Astrocyte of the cerebellum (primary cell): Measurements from ENCODE around the gene HLCS.

Source experiments
- DNase-seq: peaks from one replicate; pipeline ENCODE4 v3.0.0-alpha.2; 2011; ENCODE audit warnings: low read depth
- H3K4me3 ChIP-seq: 2 replicates; pipeline ENCODE4 v1.5.1; 2011; ENCODE audit warnings: mild to moderate bottlenecking, low read depth, low read length, moderate library complexity
- CTCF ChIP-seq: IDR thresholded peaks from 2 replicates; pipeline ENCODE4 v1.5.1; 2012; ENCODE audit warnings: low read length, low read depth, moderate library complexity, mild to moderate bottlenecking; ENCODE audit errors: missing control alignments
- in situ Hi-C: cut with HindIII; loops from 2 replicates; pipeline ENCODE4 v1.10.0; 2017; ENCODE audit warnings: low sequenced_read_pairs

Gene HLCS

GRCh38 chr21:36735201-36735515, 231.3 kb downstream of the HLCS start:
- in situ Hi-C loops, result no loop called here
- H3K4me3 ChIP-seq, result no peak overlapping the region
- no peak for DNase-seq
- TF ChIP-seq CTCF, result no peak

- no peak for DNase-seq
- TF ChIP-seq CTCF, result no peak
- H3K4me3 ChIP-seq, result no peak overlapping the region
- in situ Hi-C loops, result no loop called here
These were observed 231.9 kb downstream of the HLCS start for GRCh38 chr21:36734367-36735200.

GRCh38 chr21:36733857-36734256, 232.6 kb downstream of the HLCS start:
- in situ Hi-C loops, result no loop called here
- TF ChIP-seq CTCF, result no peak

GRCh38 chr21:36732761-36733160, 233.7 kb downstream of the HLCS start:
- DNase-seq, result no peak
- H3K4me3 ChIP-seq, result no peak overlapping the region
- no peak for TF ChIP-seq CTCF
- in situ Hi-C loops, result no loop called here

More at GRCh38 chr21:36733857-36734256, 232.6 kb downstream of the HLCS start:
- no peak overlapping the region for H3K4me3 ChIP-seq
- DNase-seq, result no peak

- in situ Hi-C loops, result no loop called here
- DNase-seq, result no peak
- TF ChIP-seq CTCF, result no peak
- H3K4me3 ChIP-seq, result no peak overlapping the region
These were observed 234.3 kb downstream of the HLCS start for GRCh38 chr21:36732217-36732616.

GRCh38 chr21:36730291-36731281, 235.9 kb downstream of the HLCS start:
- no peak for DNase-seq

More at GRCh38 chr21:36730291-36731281, 235.9 kb downstream of the HLCS start:
- in situ Hi-C loops, result no loop called here
- H3K4me3 ChIP-seq, result no peak overlapping the region
- TF ChIP-seq CTCF, result no peak
